GDM1 (cell line): ENCODE results near the gene NOC2L.
A peak's percentile ranks its signal among the peaks of the same experiment; 100 is the strongest.

Source experiments
- DNase-seq: peaks from one replicate; lab custom pipeline; 2025; lab: John Stamatoyannopoulos, UW

Gene NOC2L

GRCh38 chr1:929712-930632 is 29.1 kb downstream of the NOC2L start:
- no peak for DNase-seq

GRCh38 chr1:928825-929661 is 30.0 kb downstream of the NOC2L start:
- no peak for DNase-seq

DNA sequence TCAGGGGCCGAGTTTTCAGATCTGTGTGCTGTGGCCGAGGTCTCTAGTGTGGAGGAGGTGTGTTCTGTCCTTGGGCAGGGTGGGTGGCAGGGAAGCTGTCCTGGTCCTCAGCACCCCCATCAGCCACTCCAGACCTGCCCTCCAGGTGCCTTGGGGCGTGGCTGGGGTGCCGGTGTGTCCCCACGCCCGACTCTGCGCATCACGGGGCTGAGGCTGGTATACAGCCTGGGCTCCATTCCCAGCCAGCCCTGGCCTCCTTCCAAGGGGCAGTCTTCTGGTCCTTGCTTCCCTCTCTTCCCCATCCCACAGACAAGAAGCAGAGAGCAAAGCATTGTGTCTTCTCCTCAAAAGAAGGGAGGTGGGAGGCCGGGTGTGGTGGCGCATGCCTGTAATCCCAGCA is 31.3 kb downstream of the NOC2L start:
- DNase-seq = no peak

GRCh38 chr1:927234-927633 is 31.8 kb downstream of the NOC2L start:
- no peak for DNase-seq

DNA sequence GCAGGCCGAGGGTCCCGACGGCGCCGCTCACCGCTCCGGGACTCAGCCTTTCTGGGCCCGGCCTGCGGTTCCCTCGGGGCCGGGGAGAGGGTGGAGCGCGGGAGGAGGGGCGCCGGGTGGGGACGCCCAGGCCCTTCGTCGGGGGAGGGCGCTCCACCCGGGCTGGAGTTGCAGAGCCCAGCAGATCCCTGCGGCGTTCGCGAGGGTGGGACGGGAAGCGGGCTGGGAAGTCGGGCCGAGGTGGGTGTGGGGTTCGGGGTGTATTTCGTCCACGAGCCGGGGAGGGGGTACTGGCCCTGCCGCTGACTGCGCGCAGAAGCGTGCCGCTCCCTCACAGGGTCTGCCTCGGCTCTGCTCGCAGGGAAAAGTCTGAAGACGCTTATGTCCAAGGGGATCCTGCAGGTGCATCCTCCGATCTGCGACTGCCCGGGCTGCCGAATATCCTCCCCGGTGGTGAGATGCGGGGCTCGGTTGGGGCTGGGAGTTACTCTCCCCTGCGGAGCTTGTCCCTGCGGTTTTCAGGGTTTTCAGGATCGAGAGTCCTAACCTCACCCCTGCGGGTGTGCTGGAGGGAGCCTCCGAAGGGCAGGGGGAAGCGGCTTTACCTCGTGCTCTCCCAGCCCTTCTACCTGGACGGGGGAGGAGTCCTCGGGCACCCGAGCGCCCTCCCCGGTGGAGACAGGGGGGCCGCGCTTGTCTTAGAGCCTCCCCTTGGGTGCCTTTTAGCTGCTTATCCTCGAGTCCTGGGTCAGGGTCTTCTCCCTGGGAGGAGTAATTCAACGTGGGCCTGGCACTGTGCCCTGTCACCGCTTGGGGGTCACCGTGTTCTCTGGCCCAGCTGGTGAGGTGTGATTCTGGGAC is 33.3 kb downstream of the NOC2L start:
- no peak for DNase-seq

DNA sequence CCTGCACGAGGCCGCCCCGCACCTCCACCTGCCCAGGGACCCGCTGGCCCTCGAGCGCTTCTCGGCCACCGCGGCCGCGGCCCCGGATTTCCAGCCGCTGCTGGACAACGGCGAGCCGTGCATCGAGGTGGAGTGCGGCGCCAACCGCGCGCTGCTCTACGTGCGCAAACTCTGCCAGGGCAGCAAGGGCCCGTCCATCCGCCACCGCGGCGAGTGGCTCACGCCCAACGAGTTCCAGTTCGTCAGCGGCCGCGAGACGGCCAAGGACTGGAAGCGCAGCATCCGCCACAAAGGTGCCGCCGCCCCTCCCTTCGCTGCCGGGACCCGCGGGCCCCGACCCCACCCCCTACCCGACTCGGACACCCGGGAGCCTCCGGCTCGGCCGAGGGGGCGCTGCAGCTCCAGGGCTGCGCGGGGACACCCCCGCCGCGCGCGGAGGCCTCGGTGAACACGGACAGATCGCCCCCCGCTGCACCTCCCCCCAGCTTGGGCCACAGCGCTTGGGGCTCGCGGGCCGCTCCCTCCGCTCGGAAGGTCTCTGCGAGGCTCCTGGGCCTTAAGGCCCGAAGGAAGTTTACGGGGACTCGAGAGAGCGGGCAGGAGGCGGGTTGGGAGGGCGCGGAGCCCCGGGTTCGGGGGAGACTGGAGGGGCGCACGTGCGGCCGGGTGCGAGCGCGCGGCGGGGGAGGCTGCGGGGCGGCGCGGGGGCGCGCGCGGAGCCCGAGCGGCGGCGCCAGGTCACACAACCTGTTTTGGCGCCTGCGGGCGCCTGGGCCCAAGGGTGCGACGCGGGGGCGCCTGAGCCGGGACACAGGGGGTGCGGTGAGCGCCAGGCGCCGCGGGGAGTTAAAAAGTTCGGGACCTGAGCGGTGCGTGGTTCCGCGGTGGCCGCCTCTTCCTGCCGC is 34.1 kb downstream of the NOC2L start:
- no peak for DNase-seq

GRCh38 chr1:923991-924655 is 34.9 kb downstream of the NOC2L start:
- no peak for DNase-seq

DNA sequence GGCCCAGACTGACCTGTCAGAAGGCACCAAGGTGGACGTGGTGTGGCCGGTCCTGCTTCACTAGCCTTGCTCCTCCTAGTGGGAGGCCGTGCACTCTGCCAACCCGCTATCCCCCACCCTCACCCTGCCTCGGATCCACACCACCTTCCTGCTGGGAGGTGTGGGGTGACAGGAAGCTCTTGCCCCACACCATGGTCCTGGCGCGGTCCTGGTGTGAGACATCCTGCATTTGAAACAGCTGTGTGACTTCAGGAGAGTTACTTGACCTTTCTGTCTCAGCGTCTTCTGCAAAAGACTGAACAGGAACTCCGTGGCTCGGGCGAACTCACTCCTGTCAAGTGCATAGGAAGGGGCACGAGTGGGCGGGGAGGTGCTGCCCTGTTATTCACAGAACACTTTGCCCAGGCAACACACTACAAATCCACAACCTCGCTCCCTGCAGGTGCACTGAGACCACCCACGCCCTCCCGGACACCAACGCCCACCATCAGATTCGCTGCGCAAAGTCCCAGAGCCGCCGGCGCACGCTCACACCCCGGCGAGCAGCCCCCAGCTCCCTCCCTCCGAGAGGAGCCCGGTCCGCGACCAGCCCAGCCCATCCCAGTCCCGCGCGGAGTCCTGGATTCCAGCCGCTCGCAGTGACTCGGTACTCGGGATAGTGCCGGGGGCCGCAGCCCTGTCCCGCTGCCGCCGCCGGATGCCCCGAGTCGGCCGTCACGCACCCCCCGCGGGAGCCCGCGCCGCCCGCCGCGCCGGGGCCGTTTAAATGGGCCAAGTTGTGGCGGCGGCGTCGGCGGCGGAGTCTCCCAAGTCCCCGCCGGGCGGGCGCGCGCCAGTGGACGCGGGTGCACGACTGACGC is 35.7 kb downstream of the NOC2L start, which contains the start of gene SAMD11:
Gene SAMD11, plus strand, starts transcription at position 793 of the 860 bp plus-strand sequence. CDS start 509 bp downstream, outside the sequence.
- DNase-seq = peak; percentile 71

DNA sequence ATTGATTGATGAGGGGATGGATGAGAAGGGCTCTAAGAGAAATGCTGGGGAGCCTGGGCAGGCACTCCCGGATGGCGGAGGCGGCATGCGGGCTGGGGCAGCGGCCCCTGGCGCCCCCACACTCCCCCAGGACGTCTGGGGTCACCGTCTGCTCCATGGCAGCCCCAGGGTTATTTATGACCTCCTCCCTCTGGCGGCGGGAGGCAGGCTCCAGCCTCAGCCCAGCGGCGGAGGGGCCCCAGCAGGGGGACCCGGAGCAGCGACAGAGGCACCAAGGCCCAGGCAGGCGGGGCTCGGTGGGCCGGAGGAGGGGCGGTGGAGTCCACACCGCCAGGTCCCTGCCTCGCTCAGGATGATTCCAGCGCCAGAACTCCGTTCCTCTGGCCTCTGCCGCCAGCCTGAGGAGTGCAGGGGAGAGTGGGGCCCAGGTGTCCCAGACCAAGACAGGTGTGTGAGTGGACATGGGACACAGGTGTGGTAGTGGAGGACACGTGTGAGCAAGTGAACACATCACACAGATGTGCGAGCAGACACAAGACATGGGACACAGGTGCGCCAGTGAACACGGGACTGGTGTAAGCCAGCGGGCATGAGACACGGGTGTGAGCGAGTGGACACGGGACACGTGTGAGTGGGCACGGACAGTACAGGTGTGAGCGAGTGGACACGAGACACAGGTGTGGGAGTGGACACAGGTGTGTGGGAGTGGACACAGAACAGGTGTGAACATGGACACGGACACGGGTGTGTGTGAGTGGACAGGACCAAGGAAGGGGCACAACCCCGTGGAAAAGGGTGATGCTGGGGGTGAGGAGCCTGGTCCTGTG is 37.8 kb downstream of the NOC2L start:
- DNase-seq = peak; percentile 67

- DNase-seq = no peak
Observed at GRCh38 chr1:920521-920920, 38.5 kb downstream of the NOC2L start.

DNA sequence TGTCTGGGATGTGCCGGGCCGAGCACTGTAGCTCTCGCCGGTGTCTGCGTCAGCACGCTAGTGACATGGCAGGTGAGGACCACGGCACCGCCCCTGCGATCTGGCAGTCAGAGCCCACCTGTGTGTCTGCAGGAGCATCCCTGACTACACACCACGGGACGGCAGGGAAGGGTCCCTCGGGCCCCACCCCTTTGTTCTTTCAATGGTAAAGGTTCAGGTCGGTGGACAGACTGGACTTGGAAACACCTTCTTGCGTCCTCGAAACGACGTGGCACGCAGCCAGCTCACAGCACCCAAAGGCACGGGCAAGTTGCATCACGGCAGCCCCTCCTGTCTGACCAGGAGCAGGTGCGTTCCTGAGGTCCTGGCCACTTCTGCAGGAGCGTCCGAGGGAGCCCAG is 39.0 kb downstream of the NOC2L start:
- no peak for DNase-seq

DNA sequence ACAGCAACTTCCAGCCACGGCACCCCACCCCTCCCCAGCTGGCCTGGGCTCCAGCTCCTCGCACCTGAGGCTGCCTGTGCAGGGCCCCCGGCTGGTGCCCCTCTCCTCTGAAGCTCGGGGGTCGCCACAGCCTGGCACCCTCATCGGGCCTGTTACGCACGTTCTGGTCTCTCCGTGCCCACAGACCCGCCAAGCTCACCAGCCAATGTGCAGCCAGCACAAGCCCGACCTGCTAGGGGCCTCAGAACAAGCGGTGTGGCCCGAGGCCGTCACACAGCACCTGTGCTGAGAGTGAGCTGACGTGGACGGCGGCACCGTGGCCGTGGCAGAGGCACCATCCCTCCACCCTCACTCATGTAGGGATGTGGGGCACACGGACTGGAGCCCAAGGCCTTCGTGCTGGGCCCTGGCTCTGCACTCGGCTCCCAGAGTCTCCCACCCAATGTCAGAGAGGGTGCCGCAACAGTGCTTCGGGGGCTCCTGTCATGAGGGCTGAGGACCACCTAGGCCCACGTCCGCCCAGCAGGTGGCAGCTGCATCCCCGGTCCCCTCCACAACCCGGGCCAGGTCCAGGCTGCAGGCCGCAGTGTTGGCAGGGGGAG is 39.7 kb downstream of the NOC2L start:
- no peak for DNase-seq

- DNase-seq = no peak
Observed at GRCh38 chr1:918843-919242, 40.2 kb downstream of the NOC2L start.

- DNase-seq = no peak
Observed at GRCh38 chr1:918353-918752, 40.7 kb downstream of the NOC2L start.

DNA sequence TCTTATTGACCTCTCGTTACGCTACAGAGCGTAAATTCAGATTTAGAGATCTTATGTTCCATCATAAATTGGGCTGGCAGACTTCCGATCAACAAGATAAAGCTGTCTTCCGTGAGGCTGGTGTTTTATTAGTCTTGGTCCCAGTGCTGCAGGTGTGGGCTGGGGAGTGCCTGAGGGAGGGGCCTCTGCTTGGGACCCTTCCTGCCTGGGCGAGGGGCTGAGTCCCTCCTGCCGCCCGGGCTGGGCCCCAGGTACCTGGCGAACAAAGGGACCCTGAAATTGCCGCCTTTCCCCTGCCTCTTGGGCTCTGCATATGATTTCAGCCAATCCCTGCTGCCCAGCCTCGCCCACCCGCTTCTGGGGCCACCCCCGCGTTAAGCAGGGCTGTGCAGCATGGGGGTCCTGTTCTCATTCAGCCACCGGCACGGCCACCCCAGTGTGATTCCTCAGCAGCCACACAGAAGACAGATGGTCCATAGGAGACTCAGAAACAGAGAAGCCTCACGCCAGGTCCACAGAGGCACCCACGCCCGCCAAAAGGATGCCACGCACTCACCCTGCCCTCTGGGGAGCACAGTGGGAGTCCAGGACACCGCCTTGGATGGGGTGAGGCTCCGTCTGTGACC is 41.5 kb downstream of the NOC2L start:
- DNase-seq = no peak

DNA sequence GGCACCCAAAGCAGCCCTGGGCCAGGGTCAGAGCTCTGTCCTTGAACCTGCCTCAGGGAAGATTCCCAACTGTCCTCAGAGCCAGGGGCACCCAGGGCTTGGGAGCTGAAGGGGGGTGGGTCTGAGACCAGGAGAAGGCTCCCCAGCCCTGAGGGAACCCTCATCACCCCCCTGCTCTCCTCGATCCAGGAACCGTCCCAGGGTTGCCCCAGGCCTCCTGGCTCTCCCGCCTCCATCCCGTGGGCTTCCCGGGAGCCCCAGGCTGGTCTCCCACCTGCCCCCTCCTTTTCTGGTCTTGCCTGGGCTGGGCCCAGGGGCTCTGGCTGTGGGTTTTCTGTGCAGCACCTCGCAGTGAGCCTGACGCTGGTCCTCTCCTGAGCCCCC is 42.0 kb downstream of the NOC2L start:
- DNase-seq = no peak
